H9 (cell line): ENCODE measurements around the gene MTHFD2. TPM values are rescaled to one million over a fixed set of nuclear protein-coding genes. Genes with fewer than 3 reads are reported as not detected.

Experiments
- DNase-seq: peaks from one replicate; pipeline ENCODE4 v3.0.0-alpha.2; 2017
- H2AFZ ChIP-seq: one replicate; pipeline ENCODE4 v1.6.1; 2013; ENCODE audit warnings: mild to moderate bottlenecking, low read length, control low read depth, moderate library complexity
- H2AK5ac ChIP-seq: 2 replicates; pipeline ENCODE4 v1.6.1; 2013; ENCODE audit warnings: low read length, control low read depth, mixed read lengths; ENCODE audit not compliant: insufficient read length
- H2BK120ac ChIP-seq: one replicate; pipeline ENCODE4 v1.6.1; 2013; ENCODE audit warnings: low read depth, mild to moderate bottlenecking, low read length, control low read depth, inconsistent platforms; ENCODE audit not compliant: poor library complexity, severe bottlenecking
- H2BK12ac ChIP-seq: 2 replicates; pipeline ENCODE4 v1.6.1; 2013; ENCODE audit warnings: low read length, control low read depth, mixed read lengths, low read depth; ENCODE audit not compliant: insufficient read length
- H2BK15ac ChIP-seq: 2 replicates; pipeline ENCODE4 v1.6.1; 2013; ENCODE audit warnings: low read depth, low read length, control low read depth
- H2BK20ac ChIP-seq: one replicate; pipeline ENCODE4 v1.6.1; 2013; ENCODE audit warnings: low read depth, mild to moderate bottlenecking, low read length, control low read depth, inconsistent platforms; ENCODE audit not compliant: poor library complexity, severe bottlenecking
- H2BK5ac ChIP-seq: 2 replicates; pipeline ENCODE4 v1.6.1; 2013; ENCODE audit warnings: low read length, control low read depth, mixed read lengths; ENCODE audit not compliant: insufficient read length
- H3K14ac ChIP-seq: 2 replicates; pipeline ENCODE4 v1.6.1; 2013; ENCODE audit warnings: low read length, control low read depth; ENCODE audit not compliant: insufficient read depth
- H3K18ac ChIP-seq: 2 replicates; pipeline ENCODE4 v1.6.1; 2013; ENCODE audit warnings: low read depth, mild to moderate bottlenecking, mixed read lengths, low read length, control low read depth; ENCODE audit not compliant: insufficient read length
- H3K23ac ChIP-seq: 2 replicates; pipeline ENCODE4 v1.6.1; 2013; ENCODE audit warnings: low read length, control low read depth, mixed read lengths, low read depth; ENCODE audit not compliant: insufficient read length
- H3K23me2 ChIP-seq: 2 replicates; pipeline ENCODE4 v1.6.1; 2013; ENCODE audit warnings: low read depth, mild to moderate bottlenecking, mixed read lengths, low read length, control low read depth; ENCODE audit not compliant: insufficient read length, poor library complexity, severe bottlenecking
- H3K27ac ChIP-seq: 2 replicates; pipeline ENCODE4 v1.5.1; 2013; ENCODE audit warnings: low read length, control low read depth, mixed read lengths, low read depth; ENCODE audit not compliant: insufficient read length
- H3K27me3 ChIP-seq: 2 replicates; pipeline ENCODE4 v1.6.1; 2013; ENCODE audit warnings: low read length, control low read depth, inconsistent platforms; ENCODE audit not compliant: insufficient read depth
- H3K4ac ChIP-seq: 2 replicates; pipeline ENCODE4 v1.6.1; 2013; ENCODE audit warnings: low read depth, mild to moderate bottlenecking, control low read depth, inconsistent platforms, low read length, moderate library complexity
- H3K4me1 ChIP-seq: 2 replicates; pipeline ENCODE4 v1.6.1; 2013; ENCODE audit warnings: low read length, control low read depth, inconsistent platforms; ENCODE audit not compliant: insufficient read depth
- H3K4me2 ChIP-seq: 2 replicates; pipeline ENCODE4 v1.6.1; 2013; ENCODE audit warnings: low read length, control low read depth, mixed read lengths; ENCODE audit not compliant: insufficient read length, insufficient read depth
- H3K56ac ChIP-seq: 2 replicates; pipeline ENCODE4 v1.6.1; 2013; ENCODE audit warnings: low read depth, mild to moderate bottlenecking, mixed read lengths, low read length, control low read depth; ENCODE audit not compliant: insufficient read length
- H3K79me1 ChIP-seq: 2 replicates; pipeline ENCODE4 v1.6.1; 2013; ENCODE audit warnings: low read depth, mild to moderate bottlenecking, moderate library complexity, low read length, control low read depth, inconsistent platforms; ENCODE audit not compliant: insufficient read depth, poor library complexity, severe bottlenecking
- H3K79me2 ChIP-seq: 2 replicates; pipeline ENCODE4 v1.6.1; 2013; ENCODE audit warnings: low read length, control low read depth, inconsistent platforms; ENCODE audit not compliant: insufficient read depth
- H3K9ac ChIP-seq: 2 replicates; pipeline ENCODE4 v1.6.1; 2013; ENCODE audit warnings: low read length, control low read depth, mixed read lengths; ENCODE audit not compliant: insufficient read length; ENCODE audit errors: extremely low read depth
- H3K9me3 ChIP-seq: one replicate; pipeline ENCODE4 v1.6.1; 2013; ENCODE audit warnings: low read depth, low read length, inconsistent platforms; ENCODE audit not compliant: control insufficient read depth
- H3T11ph ChIP-seq: one replicate; pipeline ENCODE4 v1.6.1; 2013; ENCODE audit warnings: mild to moderate bottlenecking, low read length, control low read depth, inconsistent platforms
- H4K20me1 ChIP-seq: one replicate; pipeline ENCODE4 v1.6.1; 2013; ENCODE audit not compliant: control insufficient read depth, insufficient read length, insufficient read depth
- H4K5ac ChIP-seq: 2 replicates; pipeline ENCODE4 v1.6.1; 2013; ENCODE audit warnings: low read depth, mild to moderate bottlenecking, mixed read lengths, low read length, control low read depth; ENCODE audit not compliant: insufficient read length
- H4K8ac ChIP-seq: replicated peaks from 2 replicates; pipeline ENCODE4 v1.6.1; 2013; ENCODE audit warnings: low read length, control low read depth, mixed read lengths, low read depth; ENCODE audit not compliant: insufficient read length
- H4K91ac ChIP-seq: 2 replicates; pipeline ENCODE4 v1.6.1; 2013; ENCODE audit warnings: low read depth, mild to moderate bottlenecking, moderate library complexity, mixed read lengths, low read length, control low read depth; ENCODE audit not compliant: insufficient read length
- H3K27ac Mint-ChIP-seq, 3 experiments: 2 replicates in 2 of 3; 3 replicates in 1 of 3; pipeline ENCODE4 v1.8.0; 2020 to 2021; ENCODE audit warnings: mixed read lengths in 3 of 3, mild to moderate bottlenecking in 1 of 3, moderate library complexity in 1 of 3
- H3K27me3 Mint-ChIP-seq: 2 replicates; pipeline ENCODE4 v1.8.0; 2021; ENCODE audit warnings: low read depth, mild to moderate bottlenecking, moderate library complexity, mixed read lengths
- H3K36me3 Mint-ChIP-seq, 3 experiments: 2 replicates in 2 of 3; 3 replicates in 1 of 3; pipeline ENCODE4 v1.8.0; 2020 to 2021; ENCODE audit warnings: low read depth in 3 of 3, mixed read lengths in 3 of 3; ENCODE audit not compliant: insufficient read depth in 1 of 3
- H3K4me1 Mint-ChIP-seq, 2 experiments: 2 replicates each; pipeline ENCODE4 v1.8.0; 2020; ENCODE audit warnings: mixed read lengths in 2 of 2
- H3K4me3 Mint-ChIP-seq, 2 experiments: 2 replicates in 1 of 2; 3 replicates in 1 of 2; pipeline ENCODE4 v1.8.0; 2020 to 2021; ENCODE audit warnings: mild to moderate bottlenecking in 2 of 2, mixed read lengths in 2 of 2, moderate library complexity in 1 of 2
- H3K9me3 Mint-ChIP-seq, 2 experiments: 2 replicates in 1 of 2; 3 replicates in 1 of 2; pipeline ENCODE4 v1.8.0; 2020; ENCODE audit warnings: mild to moderate bottlenecking in 2 of 2, mixed read lengths in 2 of 2, moderate library complexity in 1 of 2
- WGBS: extraction: QIAGEN DNeasy Blood & Tissue Kit; methylation state at CpG from one replicate; pipeline ENCODE4 v1.1.7; 2013; ENCODE audit warnings: missing lambda C conversion rate, low lambda C conversion rate, mixed read lengths; ENCODE audit not compliant: insufficient read length; ENCODE audit errors: extremely low coverage; 5-methylcytosine and 5-hydroxymethylcytosine counted together
- total RNA-seq: library from RNA; stranded (reverse); gene quantifications from 2 replicates; pipeline ENCODE4 v1.2.1, GENCODE V29; 2021
- TF ChIP-seq, protein P1 (sequence below): fragments of 200-600 bp; sonication (generic); conservative IDR thresholded peaks from 3 replicates; pipeline ENCODE4 v1.8.0; 2021; ENCODE audit warnings: antibody characterized with exemption, mild to moderate bottlenecking

Gene MTHFD2
- total RNA-seq, 1 experiment from 2014 or later: 201 TPM

DNA sequence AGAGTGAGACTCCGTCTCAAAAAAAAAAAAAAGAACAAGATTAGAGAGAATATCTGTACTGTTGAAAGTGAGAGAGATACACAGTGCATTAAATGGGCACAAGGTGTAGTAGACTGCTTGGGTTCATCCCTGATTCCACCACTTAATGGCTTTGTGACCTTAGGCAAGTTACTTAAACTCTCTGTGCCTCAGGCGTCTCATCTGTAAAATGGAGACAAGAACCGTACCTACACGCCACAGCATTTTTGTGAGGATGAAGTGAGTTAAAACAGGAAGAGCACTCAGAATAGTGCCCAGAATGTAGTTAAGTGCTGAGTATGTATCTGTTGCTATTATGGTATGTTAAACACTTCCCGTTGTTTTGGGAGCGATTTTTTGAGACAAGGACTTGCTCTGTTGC lies 64.3 kb downstream of the MTHFD2 start:
- Histone ChIP-seq H4K8ac (no peak overlapping the region), H3K9me3 (no peaks in the 10 kb centered on the region), H3K27ac (no peak overlapping the region), H3K14ac (no peak overlapping the region), H3K4me2 (no peak overlapping the region), H3K23me2 (no peaks in the 10 kb centered on the region), H2AFZ (no peak overlapping the region), H3K18ac (no peak overlapping the region), H4K20me1 (no peaks in the 10 kb centered on the region), H2BK12ac (no peak overlapping the region), H2AK5ac (no peak overlapping the region), H3K79me1 (no peaks in the 10 kb centered on the region), H2BK20ac (no peak overlapping the region), H2BK15ac (no peak overlapping the region), H3K9ac (no peak overlapping the region), H2BK120ac (no peak overlapping the region), H3K4me1 (no peaks in the 10 kb centered on the region), H4K91ac (no peak overlapping the region), H3K27me3 (no peaks in the 10 kb centered on the region), H3T11ph (no peak overlapping the region), H2BK5ac (no peak overlapping the region), H3K56ac (no peak overlapping the region), H3K23ac (no peak overlapping the region), H3K79me2 (no peaks in the 10 kb centered on the region), H4K5ac (no peak overlapping the region), H3K4ac (no peak overlapping the region)
- DNase-seq: no peak
- WGBS: no CpG with 5 or more reads among the region's 6 CpGs
- Mint-ChIP-seq H3K4me1 (peaks cover 21 to 22% of the 10 kb centered on the region in 2 experiments), H3K4me3 (no peak overlapping the region), H3K27ac (no peak overlapping the region), H3K9me3 (no peaks in the 10 kb centered on the region), H3K36me3 (no peaks in the 10 kb centered on the region), H3K27me3 (peaks cover 2% of the 10 kb centered on the region)
- TF ChIP-seq, protein P1, sequence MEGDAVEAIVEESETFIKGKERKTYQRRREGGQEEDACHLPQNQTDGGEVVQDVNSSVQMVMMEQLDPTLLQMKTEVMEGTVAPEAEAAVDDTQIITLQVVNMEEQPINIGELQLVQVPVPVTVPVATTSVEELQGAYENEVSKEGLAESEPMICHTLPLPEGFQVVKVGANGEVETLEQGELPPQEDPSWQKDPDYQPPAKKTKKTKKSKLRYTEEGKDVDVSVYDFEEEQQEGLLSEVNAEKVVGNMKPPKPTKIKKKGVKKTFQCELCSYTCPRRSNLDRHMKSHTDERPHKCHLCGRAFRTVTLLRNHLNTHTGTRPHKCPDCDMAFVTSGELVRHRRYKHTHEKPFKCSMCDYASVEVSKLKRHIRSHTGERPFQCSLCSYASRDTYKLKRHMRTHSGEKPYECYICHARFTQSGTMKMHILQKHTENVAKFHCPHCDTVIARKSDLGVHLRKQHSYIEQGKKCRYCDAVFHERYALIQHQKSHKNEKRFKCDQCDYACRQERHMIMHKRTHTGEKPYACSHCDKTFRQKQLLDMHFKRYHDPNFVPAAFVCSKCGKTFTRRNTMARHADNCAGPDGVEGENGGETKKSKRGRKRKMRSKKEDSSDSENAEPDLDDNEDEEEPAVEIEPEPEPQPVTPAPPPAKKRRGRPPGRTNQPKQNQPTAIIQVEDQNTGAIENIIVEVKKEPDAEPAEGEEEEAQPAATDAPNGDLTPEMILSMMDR: no peak
